Testis (tissue), 3 donors: ENCODE data around the gene SHC4. TPM values are rescaled to one million over a fixed set of nuclear protein-coding genes. Genes with fewer than 3 reads are reported as not detected.

ENCODE experiments used
- DNase-seq: peaks from one replicate; pipeline ENCODE4 v3.0.0-alpha.2; 2019
- H3K27ac ChIP-seq, 2 donors: fragments of 200-600 bp; sonication (generic); one replicate each; pipeline ENCODE4 v1.5.1; 2019
- H3K27me3 ChIP-seq: fragments of 200-600 bp; sonication (generic); one replicate; pipeline ENCODE4 v1.5.1; 2019
- H3K36me3 ChIP-seq: fragments of 200-600 bp; sonication (generic); one replicate; pipeline ENCODE4 v1.5.1; 2017; ENCODE audit warnings: low read depth; ENCODE audit errors: missing control alignments
- H3K4me1 ChIP-seq: fragments of 200-600 bp; sonication (generic); one replicate; pipeline ENCODE4 v1.5.1; 2019
- H3K4me3 ChIP-seq, 2 donors: fragments of 200-600 bp; sonication (generic); one replicate each; pipeline ENCODE4 v1.5.1; 2017 to 2019
- H3K9me3 ChIP-seq: fragments of 200-600 bp; sonication (generic); one replicate; pipeline ENCODE4 v1.5.1; 2017
- POLR2A ChIP-seq: fragments of 450-650 bp; IDR thresholded peaks from one replicate; pipeline ENCODE4 v1.6.1; 2017; ENCODE audit warnings: antibody characterized with exemption, mild to moderate bottlenecking, moderate library complexity
- WGBS, 2 donors: methylation state at CpG; one replicate each; pipeline ENCODE4 v1.1.5; 2018; 5-methylcytosine and 5-hydroxymethylcytosine counted together
- intact Hi-C: fragments of 100-400 bp; cut with DNase I; formaldehyde crosslinking; loops from one replicate; pipeline ENCODE4 v1.15.1; 2023; ENCODE audit warnings: low total_unique reads
- polyA plus RNA-seq: library from polyadenylated mRNA; stranded (reverse); fragments of 350-450 nt; fragmentation: Illumina TruSeq; extraction: RNeasy Lipid Tissue Mini Kit (QIAGEN cat#74804); gene quantifications from one replicate; pipeline ENCODE4 v1.2.3, GENCODE V29; 2014; ENCODE audit warnings: low read depth, low replicate concordance; ENCODE audit not compliant: insufficient read depth
- total RNA-seq, 2 donors: library from RNA; depleted of rRNA; stranded (reverse); fragments of >200 nt; gene quantifications; one replicate each; pipeline ENCODE4 v1.2.3, GENCODE V29; 2016
- TF ChIP-seq, protein P1 (sequence below), 3 experiments: fragments of 450-650 bp in 2 of 3; fragments of 200-600 bp in 1 of 3; sonication (generic) in 1 of 3; IDR thresholded peaks; one replicate each; pipeline ENCODE4 v1.5.1; 2016 to 2019; ENCODE audit warnings: antibody characterized with exemption in 3 of 3, mild to moderate bottlenecking in 2 of 3, moderate library complexity in 1 of 3

The SHC4 gene
- total and polyA plus RNA-seq, 3 donors from 2014 or later = 22.7 to 70.4 (median 52.0) TPM

DNA sequence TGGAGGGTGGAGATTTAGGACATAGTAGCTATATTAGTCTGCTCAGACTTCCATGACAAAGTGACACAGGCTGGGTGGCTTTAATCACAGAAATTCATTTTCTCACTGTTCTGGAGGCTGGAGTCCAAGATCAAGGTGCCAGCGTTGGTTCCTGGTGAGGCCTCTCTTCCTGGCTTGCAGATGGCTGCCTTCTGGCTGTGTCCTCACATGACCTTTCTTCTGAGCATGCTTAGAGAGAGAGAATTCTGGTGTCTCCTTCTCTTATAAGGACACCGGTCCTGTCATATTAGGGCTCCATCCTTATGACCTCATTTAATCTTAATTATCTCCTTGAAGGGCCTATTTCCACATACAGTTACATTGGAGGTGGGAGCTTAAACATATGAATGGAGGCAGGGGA lies 14.9 kb upstream of the SHC4 start:
- Histone ChIP-seq H3K36me3 (no peaks in the 10 kb centered on the region), H3K4me1 (peaks cover 10% of the 10 kb centered on the region), H3K9me3 (no peaks in the 10 kb centered on the region), H3K27ac (no peak overlapping the region), H3K4me3 (no peak overlapping the region), H3K27me3 (no peaks in the 10 kb centered on the region)
- 77 to 91% methylated on average over 2 of the region's 2 CpGs for WGBS, 2 donors
- TF ChIP-seq, protein P1, sequence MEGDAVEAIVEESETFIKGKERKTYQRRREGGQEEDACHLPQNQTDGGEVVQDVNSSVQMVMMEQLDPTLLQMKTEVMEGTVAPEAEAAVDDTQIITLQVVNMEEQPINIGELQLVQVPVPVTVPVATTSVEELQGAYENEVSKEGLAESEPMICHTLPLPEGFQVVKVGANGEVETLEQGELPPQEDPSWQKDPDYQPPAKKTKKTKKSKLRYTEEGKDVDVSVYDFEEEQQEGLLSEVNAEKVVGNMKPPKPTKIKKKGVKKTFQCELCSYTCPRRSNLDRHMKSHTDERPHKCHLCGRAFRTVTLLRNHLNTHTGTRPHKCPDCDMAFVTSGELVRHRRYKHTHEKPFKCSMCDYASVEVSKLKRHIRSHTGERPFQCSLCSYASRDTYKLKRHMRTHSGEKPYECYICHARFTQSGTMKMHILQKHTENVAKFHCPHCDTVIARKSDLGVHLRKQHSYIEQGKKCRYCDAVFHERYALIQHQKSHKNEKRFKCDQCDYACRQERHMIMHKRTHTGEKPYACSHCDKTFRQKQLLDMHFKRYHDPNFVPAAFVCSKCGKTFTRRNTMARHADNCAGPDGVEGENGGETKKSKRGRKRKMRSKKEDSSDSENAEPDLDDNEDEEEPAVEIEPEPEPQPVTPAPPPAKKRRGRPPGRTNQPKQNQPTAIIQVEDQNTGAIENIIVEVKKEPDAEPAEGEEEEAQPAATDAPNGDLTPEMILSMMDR (IDR thresholded peaks at IDR 0.05) = no peak
- TF ChIP-seq POLR2A = no peak
- intact Hi-C loops = no loop called here
- DNase-seq = no peak

DNA sequence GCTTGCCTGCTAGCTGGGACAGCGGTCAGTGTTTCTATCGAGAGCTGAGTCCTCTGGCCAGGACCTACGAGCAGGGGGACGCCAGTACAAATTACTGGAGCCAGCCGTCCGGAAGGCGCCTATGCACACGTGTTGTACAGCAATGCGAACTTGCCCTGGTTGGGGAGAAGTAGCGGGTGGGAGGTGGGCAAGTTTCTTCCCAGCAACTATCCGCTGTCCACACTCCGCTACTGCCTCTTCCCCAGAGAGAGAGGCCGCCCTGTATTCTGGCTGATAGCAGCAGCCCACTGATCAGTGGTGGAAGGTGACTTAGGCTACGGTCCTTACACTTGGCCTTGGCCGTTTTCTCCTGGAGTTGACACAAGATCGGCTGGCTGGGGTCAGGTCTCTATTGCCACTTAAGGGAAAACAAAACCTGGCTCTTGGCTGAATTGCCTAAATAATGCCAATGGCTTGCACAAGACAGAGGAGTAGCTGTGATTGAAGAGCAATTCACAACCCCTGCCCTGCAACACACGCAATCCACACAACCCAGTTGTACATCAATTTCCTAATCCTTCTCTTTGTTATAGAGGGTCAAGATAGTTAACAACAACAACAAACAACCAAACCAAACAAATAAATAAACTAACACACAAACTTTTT lies 12.8 kb upstream of the SHC4 start:
- Histone ChIP-seq H3K27me3 (no peaks in the 10 kb centered on the region), H3K9me3 (no peaks in the 10 kb centered on the region), H3K4me3 (peak overlapping the region; percentile 56 to 68), H3K36me3 (no peaks in the 10 kb centered on the region), H3K4me1 (peaks cover 4% of the 10 kb centered on the region), H3K27ac (peak overlapping the region; percentile 69 to 83)
- no peak for DNase-seq
- WGBS, 2 donors = 60 to 67% methylated on average over 17 of the region's 17 CpGs
- TF ChIP-seq, protein P1 (IDR thresholded peaks at IDR 0.05) = no peak
- no peak for TF ChIP-seq POLR2A
- intact Hi-C loops = no loop called here

DNA sequence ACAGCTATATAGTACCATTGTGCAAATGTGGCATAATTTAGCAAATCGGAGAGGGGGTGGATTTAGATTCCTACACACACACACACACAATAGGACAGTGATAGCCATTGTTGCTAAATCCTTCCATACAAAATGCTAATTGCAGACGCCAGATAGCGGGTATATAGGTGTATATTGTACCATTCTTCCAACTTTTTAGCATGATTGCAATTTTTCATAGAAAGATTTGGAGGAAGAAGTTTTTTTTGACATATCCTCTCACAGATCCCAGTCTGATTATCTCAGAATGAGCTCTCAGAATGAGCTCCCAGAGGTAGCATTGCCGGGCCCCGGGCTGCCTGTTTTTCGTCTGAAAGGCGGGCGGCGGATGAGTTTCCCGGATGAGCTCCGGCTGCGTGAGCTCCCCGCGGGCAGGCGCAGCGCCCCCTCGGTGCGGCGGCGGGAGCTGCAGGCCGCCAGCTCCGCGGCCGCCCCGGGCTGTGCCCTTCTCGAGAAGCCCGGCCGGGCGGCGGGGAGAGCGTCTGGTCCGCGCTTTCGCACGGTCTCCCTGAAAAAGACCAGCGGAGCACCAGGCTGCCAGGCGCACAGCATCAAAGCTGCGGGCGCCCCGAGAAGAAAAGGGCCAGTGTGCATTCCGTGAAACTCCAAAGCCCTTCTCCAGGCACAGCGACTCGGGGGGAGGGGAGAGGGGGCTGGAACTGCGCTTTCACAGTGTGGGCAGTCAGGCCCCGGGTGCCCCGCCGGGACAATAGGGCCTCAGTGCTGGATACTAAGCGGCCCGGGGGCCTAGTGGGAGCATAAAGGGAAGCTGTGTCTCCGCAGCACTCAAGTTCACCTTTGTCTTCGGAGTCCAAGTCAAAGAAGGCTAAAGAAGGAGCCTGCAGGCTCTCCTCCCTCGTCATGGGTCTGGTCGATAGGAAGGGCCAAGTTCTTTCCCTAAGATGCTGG lies 12.0 kb upstream of the SHC4 start:
- DNase-seq = peak; percentile 88
- 4 to 10% methylated on average over 10 to 45 of the region's 53 CpGs for WGBS, 2 donors
- intact Hi-C loops = no loop called here
- no peak for TF ChIP-seq POLR2A
- TF ChIP-seq, protein P1 (IDR thresholded peaks at IDR 0.05) = peak; percentile 87 to 97 (median 96)
- no peaks in the 10 kb centered on the region for H3K27me3 ChIP-seq
- H3K27ac ChIP-seq = peak overlapping the region; percentile 69 to 83
- H3K9me3 ChIP-seq = no peaks in the 10 kb centered on the region
- peaks cover 4% of the 10 kb centered on the region for H3K4me1 ChIP-seq
- no peaks in the 10 kb centered on the region for H3K36me3 ChIP-seq
- peak overlapping the region; percentile 56 to 68 for H3K4me3 ChIP-seq

DNA sequence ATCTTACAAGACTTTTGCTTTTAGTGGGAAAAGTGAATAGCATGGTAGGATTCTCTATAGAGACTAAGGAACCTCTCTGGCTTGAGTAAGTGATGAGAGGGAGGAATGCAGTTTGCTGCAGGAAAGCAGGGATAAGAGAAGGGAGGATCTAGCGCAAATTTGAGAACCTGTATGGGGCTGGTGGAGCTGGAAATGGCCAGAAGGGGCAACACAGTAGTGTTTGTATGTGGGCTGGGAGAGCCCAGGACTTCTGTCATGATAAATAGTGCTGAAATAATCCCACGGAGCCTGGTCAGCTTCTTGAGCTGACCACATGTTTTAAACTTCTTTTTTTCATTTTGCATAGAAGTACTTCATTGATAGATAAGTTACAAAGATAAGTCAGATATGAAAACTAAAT lies 11.2 kb upstream of the SHC4 start:
- no peaks in the 10 kb centered on the region for H3K27me3 ChIP-seq
- TF ChIP-seq, protein P1 (IDR thresholded peaks at IDR 0.05) = no peak
- TF ChIP-seq POLR2A = no peak
- H3K27ac ChIP-seq = no peak overlapping the region
- peak overlapping the region in 1 of 2 donors; percentile 68 for H3K4me3 ChIP-seq
- H3K9me3 ChIP-seq = no peaks in the 10 kb centered on the region
- DNase-seq = no peak
- intact Hi-C loops = no loop called here
- H3K36me3 ChIP-seq = no peaks in the 10 kb centered on the region
- WGBS, 2 donors = 25 to 44% methylated on average over 2 of the region's 2 CpGs
- H3K4me1 ChIP-seq = peaks cover 4% of the 10 kb centered on the region
